Measurements from ENCODE around the gene SLC6A4. TPM values are rescaled to one million over a fixed set of nuclear protein-coding genes. Genes with fewer than 3 reads are reported as not detected.

SLC6A4 gene
- total and polyA plus RNA-seq, 2 of the 8 experiments (the other 6 are each of a cell fraction or from before 2014, with no cell fraction given) = 0.09 to 0.33 TPM

DNA sequence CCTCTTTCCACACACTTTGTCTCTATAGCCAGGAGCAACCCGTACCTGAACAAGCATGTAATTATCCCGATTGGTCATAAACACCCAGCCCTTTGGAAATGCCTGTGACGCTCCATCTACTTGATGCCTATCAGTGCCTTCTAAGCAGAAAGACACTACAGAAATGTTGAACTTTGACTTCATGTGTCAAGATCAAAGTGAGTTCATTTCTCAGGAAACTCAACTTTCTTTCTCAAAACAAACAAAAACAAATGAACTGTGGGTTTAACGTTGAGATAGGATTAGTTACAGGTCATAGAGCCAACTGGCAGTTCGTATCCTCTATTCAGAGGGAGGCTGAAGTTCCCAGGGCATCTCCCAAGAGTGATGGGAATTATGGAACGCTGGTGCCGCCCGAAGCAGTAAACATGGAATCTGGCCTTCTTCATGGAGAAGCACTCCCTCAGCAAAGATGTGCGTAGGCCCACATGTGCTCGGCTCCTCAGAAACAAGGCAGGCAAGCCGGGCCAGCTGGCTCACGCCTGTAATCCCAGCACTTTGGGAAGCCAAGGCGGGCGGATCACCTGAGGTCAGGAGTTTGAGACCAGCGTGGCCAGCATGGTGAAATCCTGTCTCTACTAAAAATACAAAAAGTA, 9.5 kb downstream of the SLC6A4 start (continued):
- TF ChIP-seq ASH2L (IDR thresholded peaks at IDR 0.05; ENCODE audit: low read length) (no peak), NRF1 (IDR thresholded peaks at IDR 0.05; ENCODE audit: low read depth, low read length) (no peak)

Measured in H1 (cell line).